Thyroid gland (tissue), 4 donors: Measurements from ENCODE around the gene MNT.

ENCODE experiments used
- CTCF ChIP-seq, 6 experiments: fragments of 200-600 bp in 3 of 6; fragments of 450-650 bp in 3 of 6; sonication (generic) in 3 of 6; IDR thresholded peaks; one replicate each; pipeline ENCODE4 v1.5.1; 2016 to 2019; ENCODE audit warnings: antibody characterized with exemption in 6 of 6, mild to moderate bottlenecking in 2 of 6, inconsistent platforms in 1 of 6, moderate library complexity in 1 of 6
- POLR2A ChIP-seq, 2 donors: fragments of 450-650 bp; IDR thresholded peaks; one replicate each; pipeline ENCODE4 v1.6.1; 2017; ENCODE audit warnings: antibody characterized with exemption in 2 of 2, mild to moderate bottlenecking in 2 of 2, moderate library complexity in 1 of 2

- TF ChIP-seq CTCF (IDR thresholded peaks at IDR 0.05), result no peak
- TF ChIP-seq POLR2A (IDR thresholded peaks at IDR 0.05), result no peak
These were observed 6.7 kb downstream of the MNT start for GRCh38 chr17:2393954-2394749.
